SW 1271 (cell line): ENCODE results near the gene CDC42EP4.

Experiments
- DNase-seq, 2 experiments: peaks; one replicate each; lab custom pipeline; 2025; lab: John Stamatoyannopoulos, UW

The CDC42EP4 gene

GRCh38 chr17:73251871-73252270 lies 59.9 kb downstream of the CDC42EP4 start:
- no peak for DNase-seq

- DNase-seq: no peak
These were observed 60.8 kb downstream of the CDC42EP4 start for GRCh38 chr17:73250851-73251640.

DNA sequence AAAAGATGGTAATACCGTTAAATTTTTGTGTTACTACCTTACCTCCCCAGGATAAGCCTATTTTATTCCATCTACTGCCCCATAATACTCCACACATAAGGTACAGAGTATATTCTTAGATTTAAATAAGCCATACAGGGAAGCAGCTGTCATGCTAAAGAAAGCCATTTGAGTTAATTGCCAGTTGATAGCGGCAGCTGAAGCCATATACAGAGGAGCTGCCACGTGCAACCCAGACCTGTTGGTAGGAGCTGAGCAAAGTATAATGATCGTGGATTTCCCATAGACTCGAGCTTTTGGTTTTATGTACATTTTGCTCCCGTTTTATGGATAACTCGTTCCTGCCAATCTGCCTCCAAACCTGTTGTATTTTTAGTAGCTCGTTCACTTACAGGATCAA lies 62.1 kb downstream of the CDC42EP4 start:
- DNase-seq: no peak

GRCh38 chr17:73248532-73248931 lies 63.3 kb downstream of the CDC42EP4 start:
- no peak for DNase-seq

GRCh38 chr17:73247726-73248125 lies 64.1 kb downstream of the CDC42EP4 start:
- DNase-seq: peak in 1 of 2 experiments; percentile 11

DNA sequence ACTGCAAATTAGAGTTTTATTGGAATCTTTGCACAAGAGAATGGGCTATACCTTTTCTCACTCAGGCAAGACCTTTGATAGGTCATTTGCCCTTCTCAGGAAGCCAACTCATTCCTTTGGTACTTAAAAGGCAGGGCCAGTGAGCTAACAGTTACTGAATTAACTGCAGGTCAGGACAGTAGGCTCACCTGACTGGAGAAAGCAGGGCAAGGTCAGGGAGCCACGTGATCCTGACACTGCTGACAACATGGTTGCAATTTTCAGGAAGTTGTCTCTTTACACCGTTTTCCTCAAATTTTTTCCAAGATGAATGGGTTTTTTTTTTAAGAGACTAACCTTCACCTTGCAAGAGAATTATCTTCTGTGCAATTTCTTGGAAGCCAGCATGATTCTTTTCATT lies 71.2 kb downstream of the CDC42EP4 start:
- no peak for DNase-seq

GRCh38 chr17:73237714-73238113 lies 74.1 kb downstream of the CDC42EP4 start:
- DNase-seq: no peak

GRCh38 chr17:73234736-73235135 lies 77.1 kb downstream of the CDC42EP4 start:
- no peak for DNase-seq
